Liver (tissue), 9 donors: ENCODE results near the gene GLOD4. TPM values are rescaled to one million over a fixed set of nuclear protein-coding genes. Genes with fewer than 3 reads are reported as not detected.

Experiments
- DNase-seq: peaks from one replicate; pipeline ENCODE4 v3.0.0-alpha.2; 2017; ENCODE audit warnings: low spot score
- H3K27ac ChIP-seq, 2 donors: one replicate each; pipeline ENCODE4 v1.7.0; 2013; ENCODE audit warnings: inconsistent platforms in 2 of 2, low read length in 2 of 2, control low read depth in 1 of 2, low read depth in 1 of 2, mild to moderate bottlenecking in 1 of 2
- H3K27me3 ChIP-seq, 4 donors: one replicate each; pipeline versions ENCODE4 v1.6.1 to v1.7.0; 2013; ENCODE audit warnings: low read length in 3 of 4, inconsistent platforms in 1 of 4, mild to moderate bottlenecking in 1 of 4, moderate library complexity in 1 of 4; ENCODE audit not compliant: control insufficient read depth in 4 of 4, insufficient read depth in 4 of 4
- H3K36me3 ChIP-seq, 4 donors: one replicate each; pipeline versions ENCODE4 v1.6.1 to v1.7.0; 2013; ENCODE audit warnings: low read length in 3 of 4, mild to moderate bottlenecking in 3 of 4, low read depth in 1 of 4, moderate library complexity in 1 of 4; ENCODE audit not compliant: control insufficient read depth in 4 of 4, insufficient read depth in 3 of 4
- H3K4me1 ChIP-seq, 4 donors: one replicate each; pipeline versions ENCODE4 v1.6.1 to v1.7.0; 2013; ENCODE audit warnings: low read length in 3 of 4, mild to moderate bottlenecking in 3 of 4, moderate library complexity in 1 of 4; ENCODE audit not compliant: control insufficient read depth in 4 of 4, insufficient read depth in 4 of 4
- H3K4me3 ChIP-seq, 3 donors: one replicate each; pipeline versions ENCODE4 v1.6.1 to v1.7.0; 2013; ENCODE audit warnings: low read length in 3 of 3, control low read depth in 1 of 3, low read depth in 1 of 3, mild to moderate bottlenecking in 1 of 3
- H3K9ac ChIP-seq, 2 donors: one replicate each; pipeline ENCODE4 v1.7.0; 2013; ENCODE audit warnings: low read length in 2 of 2, mild to moderate bottlenecking in 2 of 2, moderate library complexity in 2 of 2, control low read depth in 1 of 2, low read depth in 1 of 2
- H3K9me3 ChIP-seq, 4 donors: one replicate each; pipeline versions ENCODE4 v1.6.1 to v1.7.0; 2013; ENCODE audit warnings: low read length in 3 of 4; ENCODE audit not compliant: control insufficient read depth in 4 of 4
- EGR1 ChIP-seq, 2 donors: IDR thresholded peaks; 2 replicates each; pipeline ENCODE4 v1.6.1; 2016 to 2018; ENCODE audit warnings: antibody characterized with exemption in 2 of 2, low read depth in 2 of 2
- FOXA1 ChIP-seq: IDR thresholded peaks from 2 replicates; pipeline ENCODE4 v1.6.1; 2016; ENCODE audit warnings: antibody characterized with exemption
- FOXA2 ChIP-seq: IDR thresholded peaks from 2 replicates; pipeline ENCODE4 v1.6.1; 2016; ENCODE audit warnings: antibody characterized with exemption
- GABPA ChIP-seq, 2 donors: IDR thresholded peaks in 1 of 2; conservative IDR thresholded peaks in 1 of 2; 2 replicates each; pipeline ENCODE4 v1.6.1; 2016; ENCODE audit warnings: antibody characterized with exemption in 2 of 2, mild to moderate bottlenecking in 1 of 2, moderate library complexity in 1 of 2
- HNF4A ChIP-seq, 2 donors: conservative IDR thresholded peaks; 2 replicates each; pipeline ENCODE4 v1.6.1; 2016; ENCODE audit warnings: antibody characterized with exemption in 2 of 2, mild to moderate bottlenecking in 2 of 2
- HNF4G ChIP-seq: IDR thresholded peaks from 2 replicates; pipeline ENCODE4 v1.6.1; 2016; ENCODE audit warnings: antibody characterized with exemption
- JUND ChIP-seq, 2 donors: IDR thresholded peaks; 2 replicates each; pipeline ENCODE4 v1.6.1; 2016; ENCODE audit warnings: antibody characterized with exemption in 2 of 2
- NR2F2 ChIP-seq: IDR thresholded peaks from 2 replicates; pipeline ENCODE4 v1.6.1; 2016; ENCODE audit warnings: antibody characterized with exemption
- RAD21 ChIP-seq, 2 donors: IDR thresholded peaks; 2 replicates each; pipeline ENCODE4 v1.6.1; 2016; ENCODE audit warnings: antibody characterized with exemption in 2 of 2, mild to moderate bottlenecking in 2 of 2
- RXRA ChIP-seq, 2 donors: IDR thresholded peaks; 2 replicates each; pipeline ENCODE4 v1.6.1; 2017 to 2018; ENCODE audit warnings: antibody characterized with exemption in 2 of 2, mild to moderate bottlenecking in 1 of 2
- SP1 ChIP-seq: IDR thresholded peaks from 2 replicates; pipeline ENCODE4 v1.6.1; 2018; ENCODE audit warnings: antibody characterized with exemption, mild to moderate bottlenecking
- TAF1 ChIP-seq: conservative IDR thresholded peaks from 2 replicates; pipeline ENCODE4 v1.6.1; 2016; ENCODE audit warnings: antibody characterized with exemption, mild to moderate bottlenecking
- YY1 ChIP-seq: IDR thresholded peaks from 2 replicates; pipeline ENCODE4 v1.6.1; 2016; ENCODE audit warnings: antibody characterized with exemption, mild to moderate bottlenecking
- WGBS: extraction: QIAGEN DNeasy Blood & Tissue Kit; methylation state at CpG from one replicate; pipeline ENCODE4 v1.1.7; 2013; 5-methylcytosine and 5-hydroxymethylcytosine counted together
- polyA plus RNA-seq, 2 donors: library from polyadenylated mRNA; stranded (reverse) in 1 of 2; unstranded in 1 of 2; fragments of 200-250 nt in 1 of 2; fragments of >200 nt in 1 of 2; fragmentation: Nextera tagmentation in 1 of 2; extraction: Ambion mirVana in 1 of 2; gene quantifications; one replicate each; pipeline versions ENCODE4 v1.2.1 to v1.2.3, GENCODE V29; 2013 to 2015
- total RNA-seq, 2 donors: library from RNA; depleted of rRNA; stranded (reverse); fragments of >200 nt; gene quantifications; one replicate each; pipeline ENCODE4 v1.2.3, GENCODE V29; 2014
- TF ChIP-seq, protein P1 (sequence below): IDR thresholded peaks from 2 replicates; pipeline ENCODE4 v1.6.1; 2016; ENCODE audit warnings: antibody characterized with exemption
- TF ChIP-seq, protein P2 (sequence below): IDR thresholded peaks from 2 replicates; pipeline ENCODE4 v1.6.1; 2016; ENCODE audit warnings: antibody characterized with exemption
- TF ChIP-seq, protein P3 (sequence below): IDR thresholded peaks from 2 replicates; pipeline ENCODE4 v1.6.1; 2016; ENCODE audit warnings: antibody characterized with exemption, mild to moderate bottlenecking
- TF ChIP-seq, protein P4 (sequence below): IDR thresholded peaks from 2 replicates; pipeline ENCODE4 v1.6.1; 2016; ENCODE audit warnings: antibody characterized with exemption
- donor health status: healthy.
- donor health status: healthy.
- donor health status: healthy.
- donor health status: healthy.
- donor health status: healthy.

GLOD4 gene
- total and polyA plus RNA-seq, 4 donors: 26.1 to 50.5 (median 39.0) TPM

DNA sequence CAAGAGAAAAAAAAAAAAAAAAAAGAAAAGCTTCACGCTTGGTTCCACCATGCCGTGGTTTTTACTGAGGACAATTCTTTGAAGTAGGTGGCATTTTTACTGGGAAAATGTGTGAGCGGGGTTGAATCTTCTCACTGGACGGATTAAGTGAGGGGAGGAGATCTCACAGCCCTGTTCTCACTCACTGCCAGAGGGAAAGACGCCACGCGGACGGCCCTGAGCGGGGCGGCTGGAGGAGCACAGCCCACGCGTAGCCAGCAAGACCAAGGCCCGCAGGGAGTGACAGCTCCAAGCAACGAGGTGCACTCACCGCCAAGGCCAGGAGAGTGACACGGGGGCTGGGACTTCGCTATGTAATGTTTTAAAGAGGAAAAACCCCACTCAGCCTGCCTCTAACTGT, 43.1 kb upstream of the GLOD4 start:
- no peak for TF ChIP-seq NR2F2
- no peak for TF ChIP-seq FOXA1
- no peak for TF ChIP-seq SP1
- TF ChIP-seq, protein P1, sequence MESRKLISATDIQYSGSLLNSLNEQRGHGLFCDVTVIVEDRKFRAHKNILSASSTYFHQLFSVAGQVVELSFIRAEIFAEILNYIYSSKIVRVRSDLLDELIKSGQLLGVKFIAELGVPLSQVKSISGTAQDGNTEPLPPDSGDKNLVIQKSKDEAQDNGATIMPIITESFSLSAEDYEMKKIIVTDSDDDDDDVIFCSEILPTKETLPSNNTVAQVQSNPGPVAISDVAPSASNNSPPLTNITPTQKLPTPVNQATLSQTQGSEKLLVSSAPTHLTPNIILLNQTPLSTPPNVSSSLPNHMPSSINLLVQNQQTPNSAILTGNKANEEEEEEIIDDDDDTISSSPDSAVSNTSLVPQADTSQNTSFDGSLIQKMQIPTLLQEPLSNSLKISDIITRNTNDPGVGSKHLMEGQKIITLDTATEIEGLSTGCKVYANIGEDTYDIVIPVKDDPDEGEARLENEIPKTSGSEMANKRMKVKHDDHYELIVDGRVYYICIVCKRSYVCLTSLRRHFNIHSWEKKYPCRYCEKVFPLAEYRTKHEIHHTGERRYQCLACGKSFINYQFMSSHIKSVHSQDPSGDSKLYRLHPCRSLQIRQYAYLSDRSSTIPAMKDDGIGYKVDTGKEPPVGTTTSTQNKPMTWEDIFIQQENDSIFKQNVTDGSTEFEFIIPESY: no peak
- no peak for TF ChIP-seq EGR1 (IDR thresholded peaks at IDR 0.05; ENCODE audit: low read depth in 2 of 2)
- TF ChIP-seq, protein P2, sequence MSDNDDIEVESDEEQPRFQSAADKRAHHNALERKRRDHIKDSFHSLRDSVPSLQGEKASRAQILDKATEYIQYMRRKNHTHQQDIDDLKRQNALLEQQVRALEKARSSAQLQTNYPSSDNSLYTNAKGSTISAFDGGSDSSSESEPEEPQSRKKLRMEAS: no peak
- TF ChIP-seq, protein P3, sequence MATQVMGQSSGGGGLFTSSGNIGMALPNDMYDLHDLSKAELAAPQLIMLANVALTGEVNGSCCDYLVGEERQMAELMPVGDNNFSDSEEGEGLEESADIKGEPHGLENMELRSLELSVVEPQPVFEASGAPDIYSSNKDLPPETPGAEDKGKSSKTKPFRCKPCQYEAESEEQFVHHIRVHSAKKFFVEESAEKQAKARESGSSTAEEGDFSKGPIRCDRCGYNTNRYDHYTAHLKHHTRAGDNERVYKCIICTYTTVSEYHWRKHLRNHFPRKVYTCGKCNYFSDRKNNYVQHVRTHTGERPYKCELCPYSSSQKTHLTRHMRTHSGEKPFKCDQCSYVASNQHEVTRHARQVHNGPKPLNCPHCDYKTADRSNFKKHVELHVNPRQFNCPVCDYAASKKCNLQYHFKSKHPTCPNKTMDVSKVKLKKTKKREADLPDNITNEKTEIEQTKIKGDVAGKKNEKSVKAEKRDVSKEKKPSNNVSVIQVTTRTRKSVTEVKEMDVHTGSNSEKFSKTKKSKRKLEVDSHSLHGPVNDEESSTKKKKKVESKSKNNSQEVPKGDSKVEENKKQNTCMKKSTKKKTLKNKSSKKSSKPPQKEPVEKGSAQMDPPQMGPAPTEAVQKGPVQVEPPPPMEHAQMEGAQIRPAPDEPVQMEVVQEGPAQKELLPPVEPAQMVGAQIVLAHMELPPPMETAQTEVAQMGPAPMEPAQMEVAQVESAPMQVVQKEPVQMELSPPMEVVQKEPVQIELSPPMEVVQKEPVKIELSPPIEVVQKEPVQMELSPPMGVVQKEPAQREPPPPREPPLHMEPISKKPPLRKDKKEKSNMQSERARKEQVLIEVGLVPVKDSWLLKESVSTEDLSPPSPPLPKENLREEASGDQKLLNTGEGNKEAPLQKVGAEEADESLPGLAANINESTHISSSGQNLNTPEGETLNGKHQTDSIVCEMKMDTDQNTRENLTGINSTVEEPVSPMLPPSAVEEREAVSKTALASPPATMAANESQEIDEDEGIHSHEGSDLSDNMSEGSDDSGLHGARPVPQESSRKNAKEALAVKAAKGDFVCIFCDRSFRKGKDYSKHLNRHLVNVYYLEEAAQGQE: no peak
- no peak for TF ChIP-seq JUND (IDR thresholded peaks at IDR 0.05)
- TF ChIP-seq HNF4A (conservative IDR thresholded peaks at IDR 0.05): no peak
- TF ChIP-seq YY1: no peak
- no peak for TF ChIP-seq TAF1
- no peak for TF ChIP-seq RAD21 (IDR thresholded peaks at IDR 0.05)
- no peak for TF ChIP-seq RXRA (IDR thresholded peaks at IDR 0.05)
- TF ChIP-seq, protein P4, sequence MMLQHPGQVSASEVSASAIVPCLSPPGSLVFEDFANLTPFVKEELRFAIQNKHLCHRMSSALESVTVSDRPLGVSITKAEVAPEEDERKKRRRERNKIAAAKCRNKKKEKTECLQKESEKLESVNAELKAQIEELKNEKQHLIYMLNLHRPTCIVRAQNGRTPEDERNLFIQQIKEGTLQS: no peak
- no peak for TF ChIP-seq FOXA2
- 90% methylated on average over 17 of the region's 17 CpGs for WGBS
- Histone ChIP-seq H3K27ac (no peak overlapping the region), H3K9ac (no peak overlapping the region), H3K36me3 (peaks cover 0 to 3% (median 1%) of the 10 kb centered on the region in 4 donors), H3K27me3 (no peaks in the 10 kb centered on the region), H3K4me3 (no peak overlapping the region), H3K4me1 (no peaks in the 10 kb centered on the region), H3K9me3 (no peaks in the 10 kb centered on the region)
- DNase-seq: no peak

DNA sequence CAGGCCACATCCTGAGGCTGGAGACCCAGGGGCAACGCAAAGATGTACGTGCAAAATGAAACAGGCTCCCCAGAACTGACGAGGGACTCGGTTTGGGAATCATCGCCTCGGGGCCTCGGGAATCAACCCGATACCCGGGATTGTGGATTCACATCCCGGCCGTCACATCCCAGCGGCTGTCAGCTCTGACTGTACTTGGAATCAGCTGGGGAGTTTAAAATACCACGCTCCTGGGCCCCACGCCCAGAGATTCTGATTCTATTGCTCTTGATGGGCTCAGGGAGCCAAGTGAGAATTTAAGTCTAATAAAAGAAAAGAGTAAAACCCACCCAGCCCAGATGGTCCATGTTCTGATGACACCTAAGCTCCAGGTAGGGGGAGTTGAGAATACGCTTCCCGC, 42.3 kb upstream of the GLOD4 start:
- H3K4me3 ChIP-seq: no peak overlapping the region
- no peaks in the 10 kb centered on the region for H3K9me3 ChIP-seq
- H3K4me1 ChIP-seq: no peaks in the 10 kb centered on the region
- no peaks in the 10 kb centered on the region for H3K27me3 ChIP-seq
- H3K9ac ChIP-seq: no peak overlapping the region
- H3K27ac ChIP-seq: no peak overlapping the region
- WGBS: 94% methylated on average over 16 of the region's 16 CpGs
- H3K36me3 ChIP-seq: peaks cover 0 to 3% (median 1%) of the 10 kb centered on the region in 4 donors
- DNase-seq: no peak
- TF ChIP-seq, protein P2: no peak
- TF ChIP-seq HNF4A (conservative IDR thresholded peaks at IDR 0.05): no peak
- TF ChIP-seq FOXA1: no peak
- TF ChIP-seq YY1: no peak
- TF ChIP-seq GABPA (IDR thresholded peaks at IDR 0.05 in 1 of 2, conservative IDR thresholded peaks at IDR 0.05 in 1 of 2): no peak
- TF ChIP-seq, protein P1: no peak
- no peak for TF ChIP-seq HNF4G
- TF ChIP-seq, protein P4: no peak
